Embryonic facial prominence (tissue), 1 donor: ENCODE measurements around the gene PRKCB.

Experiments used
- DNase-seq: peaks from one replicate; pipeline ENCODE4 v3.0.0-alpha.2; 2016; ENCODE audit errors: extremely low spot score

Gene PRKCB

GRCh38 chr16:23941963-23942564 lies 106.3 kb downstream of the PRKCB start:
- no peak for DNase-seq

GRCh38 chr16:23943604-23944003 lies 107.8 kb downstream of the PRKCB start:
- no peak for DNase-seq

DNA sequence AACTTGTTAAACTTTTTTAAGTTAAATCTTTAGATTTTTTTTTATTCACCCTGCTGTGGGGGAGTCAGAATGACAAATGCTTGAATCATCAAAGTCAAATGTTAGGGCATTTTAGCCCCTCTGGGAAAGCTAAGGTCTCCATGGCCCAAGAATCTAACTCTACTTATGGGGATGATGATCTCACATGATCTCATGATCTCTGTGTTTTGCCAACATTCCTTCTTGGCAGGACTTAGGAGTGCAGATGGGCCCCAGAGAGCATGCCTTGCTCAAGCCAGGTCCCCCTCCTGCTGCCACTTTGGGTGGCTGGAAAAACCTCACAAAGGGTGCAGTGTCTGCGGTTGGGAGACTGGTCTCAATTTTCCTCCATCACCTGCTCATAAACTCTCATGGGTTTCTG lies 108.6 kb downstream of the PRKCB start:
- no peak for DNase-seq

DNA sequence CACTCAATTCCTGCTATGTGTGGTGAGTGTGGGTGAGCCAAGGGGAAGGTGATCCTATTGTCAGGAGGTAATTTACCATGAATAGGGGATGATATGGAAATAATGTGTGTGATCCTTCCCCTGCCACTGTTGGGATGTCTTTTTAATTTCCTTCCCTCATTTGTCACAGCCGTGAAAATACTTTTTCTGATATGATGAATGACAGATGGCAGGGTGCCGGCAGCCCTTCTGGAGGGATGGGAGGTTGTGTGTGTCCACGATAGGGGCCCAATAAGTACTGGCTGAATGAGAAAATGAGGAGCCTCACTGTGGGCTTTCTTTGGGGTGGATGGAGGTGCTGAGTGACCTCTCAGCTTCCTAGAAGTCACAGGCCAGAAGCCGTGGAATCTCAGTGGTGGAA lies 109.5 kb downstream of the PRKCB start:
- no peak for DNase-seq

GRCh38 chr16:23947838-23948237 lies 112.1 kb downstream of the PRKCB start:
- no peak for DNase-seq

DNA sequence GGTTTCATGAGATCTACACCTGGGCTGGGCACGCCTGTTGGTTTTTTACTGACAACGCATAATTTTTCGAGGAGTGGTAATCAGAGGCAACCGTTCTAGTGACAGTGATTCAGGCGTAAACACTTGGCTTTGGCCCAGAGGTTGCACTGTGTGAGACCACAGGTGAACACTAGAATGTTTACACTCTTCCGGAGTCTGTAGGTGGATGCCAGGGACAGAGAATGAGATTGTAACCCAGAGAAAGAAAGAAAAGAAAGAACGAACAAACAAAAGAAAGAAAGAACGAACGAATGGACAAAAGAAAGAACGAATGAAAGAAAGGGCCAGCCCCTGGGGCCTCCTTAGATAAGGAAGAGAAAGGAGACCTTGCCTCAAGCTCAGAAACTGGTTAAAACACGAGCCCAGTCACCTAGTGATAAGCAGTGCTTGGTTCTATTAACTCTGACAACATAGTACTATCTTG lies 113.2 kb downstream of the PRKCB start:
- no peak for DNase-seq

GRCh38 chr16:23949630-23950290 lies 114.0 kb downstream of the PRKCB start:
- DNase-seq: no peak

- no peak for DNase-seq
These were observed 114.6 kb downstream of the PRKCB start for GRCh38 chr16:23950291-23950894.

DNA sequence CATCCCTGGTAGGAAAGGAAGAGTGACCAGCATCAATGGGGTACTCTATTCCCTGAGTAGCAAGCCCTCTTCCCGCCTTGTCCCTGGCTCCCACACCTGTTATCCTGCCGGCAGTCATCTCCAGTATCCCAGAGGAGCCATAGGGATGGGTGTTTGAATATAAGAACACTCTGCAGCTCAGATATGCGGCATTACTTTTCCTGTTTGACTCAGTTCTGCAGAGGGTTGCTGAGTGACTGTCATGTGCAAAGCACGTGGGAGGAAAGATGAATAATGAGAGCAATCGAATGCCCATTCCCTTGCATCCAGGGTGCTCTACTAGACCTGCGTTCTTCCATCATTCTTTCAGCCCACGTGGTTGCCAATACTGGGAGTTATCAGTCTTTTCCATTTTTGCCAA lies 115.1 kb downstream of the PRKCB start:
- DNase-seq: no peak

- DNase-seq: no peak
These were observed 116.6 kb downstream of the PRKCB start for GRCh38 chr16:23952128-23952970.

- DNase-seq: no peak
These were observed 117.2 kb downstream of the PRKCB start for GRCh38 chr16:23952971-23953300.

DNA sequence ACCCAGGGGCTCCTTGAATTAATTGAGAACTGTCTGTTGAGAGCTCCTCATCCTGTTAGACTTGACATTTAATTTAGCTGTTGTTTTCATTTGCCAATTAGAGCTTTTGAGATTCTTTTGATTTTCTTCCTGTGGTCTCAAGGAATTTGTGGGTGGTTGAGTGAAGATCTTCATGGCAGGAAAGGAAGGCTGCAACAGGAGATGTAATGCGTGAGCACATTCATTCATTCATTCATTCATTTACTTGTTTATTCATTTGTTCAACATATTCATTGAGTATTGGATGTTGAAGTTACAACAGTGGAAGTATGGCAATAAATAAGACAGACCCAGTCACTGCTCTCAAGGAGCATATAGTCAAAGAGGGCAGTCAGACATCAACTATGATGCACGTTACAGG lies 117.7 kb downstream of the PRKCB start:
- DNase-seq: no peak

- DNase-seq: no peak
These were observed 119.3 kb downstream of the PRKCB start for GRCh38 chr16:23955088-23955487.

DNA sequence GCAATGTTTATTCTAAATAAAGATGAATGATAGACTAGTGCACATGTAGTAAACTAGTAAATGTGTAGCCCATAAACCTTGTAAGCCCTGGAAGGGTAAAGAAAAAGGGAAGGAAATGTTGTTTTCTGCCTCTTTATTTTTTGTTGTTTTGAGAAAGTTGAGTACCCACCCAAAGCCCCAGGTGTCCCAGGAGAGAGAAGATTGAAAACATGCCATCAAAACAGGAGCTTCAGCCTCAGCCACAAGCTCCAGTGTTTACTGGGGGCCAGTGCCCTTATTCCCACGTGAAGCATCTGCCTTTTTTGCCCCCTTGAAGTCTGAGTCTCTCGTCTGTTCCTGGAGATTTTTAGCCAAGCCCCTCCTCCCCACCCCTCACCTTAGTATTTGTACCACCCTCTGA lies 121.5 kb downstream of the PRKCB start:
- no peak for DNase-seq

- no peak for DNase-seq
These were observed 123.4 kb downstream of the PRKCB start for GRCh38 chr16:23959072-23959751.

DNA sequence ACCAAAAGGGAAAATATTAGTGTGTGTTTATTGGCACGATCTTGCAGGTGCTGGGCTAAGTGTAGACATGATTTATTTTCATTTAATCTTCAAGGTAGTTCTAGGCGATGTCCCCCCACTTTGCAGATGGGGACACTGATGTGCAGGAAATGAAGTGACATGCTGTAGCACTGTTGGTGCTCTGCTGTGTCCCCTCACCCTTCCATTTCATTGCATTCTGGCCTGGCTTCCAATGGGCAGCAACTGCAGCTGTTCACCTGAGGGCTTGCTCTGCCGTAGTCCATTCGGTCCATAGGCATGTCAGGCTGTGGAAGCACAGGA lies 123.9 kb downstream of the PRKCB start:
- no peak for DNase-seq

- no peak for DNase-seq
These were observed 124.5 kb downstream of the PRKCB start for GRCh38 chr16:23960081-23960885.

DNA sequence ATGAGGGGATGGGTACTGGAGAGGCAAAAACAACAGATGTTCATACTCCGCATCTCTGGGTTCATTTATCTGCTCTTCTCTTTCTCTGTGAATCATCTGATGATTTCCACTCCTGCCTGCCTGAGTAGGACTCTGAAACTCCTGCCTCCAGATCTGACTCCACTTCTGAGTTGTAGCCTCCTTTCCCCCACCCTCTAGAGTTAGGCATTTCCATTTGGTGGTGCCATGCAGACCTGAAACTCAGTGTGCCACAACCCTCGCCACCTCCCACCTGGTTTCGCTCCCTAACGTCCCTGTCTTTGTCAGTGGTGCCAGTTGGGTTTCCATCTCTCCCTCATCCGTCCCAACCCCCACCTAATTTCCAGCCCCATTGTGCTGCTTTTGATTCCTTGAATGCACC lies 126.2 kb downstream of the PRKCB start:
- no peak for DNase-seq

DNA sequence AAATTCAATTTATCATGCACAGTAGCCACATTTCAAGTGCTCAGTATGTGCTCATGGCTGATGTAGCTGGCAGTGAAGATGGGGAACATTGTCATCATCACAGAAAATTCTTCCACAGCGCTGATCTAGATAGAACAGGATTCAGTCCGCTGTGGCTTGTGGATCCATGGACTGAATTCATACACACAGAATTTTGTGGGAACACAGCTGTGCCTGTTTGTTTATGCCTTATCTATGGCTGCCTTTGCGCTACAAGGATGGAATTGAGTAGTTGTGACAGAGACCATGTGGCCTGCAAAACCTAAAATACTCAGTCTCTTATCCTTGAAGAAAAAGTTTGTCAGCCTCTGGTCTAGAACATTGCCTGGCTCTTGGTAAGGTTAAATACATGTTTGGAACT lies 128.4 kb downstream of the PRKCB start:
- no peak for DNase-seq

DNA sequence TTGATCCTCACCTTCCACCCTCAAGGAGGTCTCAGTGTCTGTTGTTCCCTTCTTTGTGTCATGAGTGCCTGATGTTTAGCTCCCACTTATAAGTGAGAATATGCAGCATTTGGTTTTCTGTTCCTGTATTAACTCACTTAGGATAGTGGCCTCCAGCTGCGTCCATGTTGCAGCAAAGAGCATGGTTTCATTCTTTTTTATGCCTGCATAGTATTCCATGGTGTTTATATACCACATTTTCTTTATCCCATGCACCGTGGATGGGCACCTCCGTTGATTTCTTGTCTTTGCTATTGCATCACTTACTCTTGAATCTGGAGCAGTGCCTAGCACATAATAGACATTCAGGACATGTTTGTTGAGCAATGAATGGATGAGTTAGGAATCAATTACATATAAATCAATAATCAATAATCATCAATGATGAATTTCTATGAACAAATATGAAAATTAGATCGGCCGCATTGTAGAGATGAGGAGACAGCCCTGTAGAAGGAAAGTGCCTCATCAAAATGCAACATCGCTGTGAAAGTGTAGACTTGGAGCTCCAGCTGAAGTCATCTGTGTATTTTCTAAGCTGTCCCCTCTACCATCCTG lies 129.5 kb downstream of the PRKCB start:
- no peak for DNase-seq
